HG03095 (cell line): Measurements from ENCODE around the gene MIER2.
"Not testable (repeated sequence)": the region's sequence is repeated elsewhere in the genome, so short reads cannot be mapped to it uniquely, and the experiment has no call there.

ENCODE experiments used
- ATAC-seq: cut with Tn5 transposase; IDR thresholded peaks from one replicate; pipeline ENCODE4 v1.9.1; 2021; ENCODE audit warnings: moderate library complexity; ENCODE audit not compliant: unreplicated experiment

MIER2 gene

DNA sequence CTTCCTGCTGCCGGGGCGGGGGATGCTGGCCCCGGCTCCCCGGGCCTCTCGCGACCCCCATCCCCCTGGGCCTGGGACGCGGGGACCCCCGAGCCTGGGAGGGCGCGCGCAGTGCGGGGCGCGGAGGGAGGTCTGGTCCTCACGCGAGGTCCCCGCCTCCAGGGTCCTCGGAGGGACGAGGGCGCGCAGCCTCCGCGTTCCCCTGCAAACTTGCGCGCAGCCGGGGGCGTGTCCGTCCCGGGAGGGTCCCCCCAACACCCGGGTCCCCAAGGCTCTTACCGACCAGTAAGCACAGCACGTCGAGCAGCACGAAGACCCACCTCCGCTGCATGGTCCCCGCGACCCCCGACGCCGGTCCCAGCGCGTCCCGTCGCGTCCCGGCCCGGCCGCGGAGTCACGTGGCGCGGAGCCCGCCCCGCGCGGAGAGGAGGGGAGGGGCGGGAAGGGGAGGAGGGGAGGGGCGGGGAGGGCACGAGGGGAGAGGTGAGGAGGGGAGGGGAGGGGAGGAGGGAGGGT is 53.5 kb downstream of the MIER2 start, which contains the start of gene PLPP2:
TSS of gene PLPP2 (minus strand) at position 398 of the 516 bp plus-strand sequence. CDS start at position 331, 67 bp downstream.
- no peak for ATAC-seq

DNA sequence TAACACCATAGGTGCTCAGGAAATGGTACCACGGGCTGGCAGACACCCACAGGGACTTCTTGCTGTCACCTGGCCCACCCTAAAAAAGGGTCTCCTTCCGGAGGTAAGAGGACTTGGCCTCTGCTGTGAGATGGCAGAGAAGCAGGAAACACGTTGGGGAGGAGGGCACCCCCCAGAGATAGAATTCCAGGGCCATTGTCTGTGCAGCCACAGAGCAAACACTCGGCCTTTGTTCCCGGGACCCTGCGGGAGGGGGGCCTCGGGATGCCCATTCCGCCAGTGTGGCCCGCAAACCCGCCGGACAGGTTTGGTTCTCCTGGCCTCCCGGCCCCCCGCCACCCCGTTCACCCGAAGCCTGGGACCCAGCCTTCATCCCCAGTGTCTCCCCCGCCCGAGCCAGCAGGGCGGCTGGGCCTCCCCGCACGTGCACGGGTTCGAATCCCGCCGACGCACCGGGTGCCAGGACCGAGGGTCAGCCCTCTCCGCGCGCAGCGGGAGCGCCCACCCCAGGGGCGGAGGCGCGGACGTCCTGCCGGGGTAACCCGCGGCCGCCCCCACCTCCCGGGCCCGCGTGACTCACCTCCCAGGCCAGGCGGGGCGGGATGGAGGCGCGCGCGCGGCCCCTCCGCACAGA is 54.1 kb downstream of the MIER2 start:
- no peak for ATAC-seq

DNA sequence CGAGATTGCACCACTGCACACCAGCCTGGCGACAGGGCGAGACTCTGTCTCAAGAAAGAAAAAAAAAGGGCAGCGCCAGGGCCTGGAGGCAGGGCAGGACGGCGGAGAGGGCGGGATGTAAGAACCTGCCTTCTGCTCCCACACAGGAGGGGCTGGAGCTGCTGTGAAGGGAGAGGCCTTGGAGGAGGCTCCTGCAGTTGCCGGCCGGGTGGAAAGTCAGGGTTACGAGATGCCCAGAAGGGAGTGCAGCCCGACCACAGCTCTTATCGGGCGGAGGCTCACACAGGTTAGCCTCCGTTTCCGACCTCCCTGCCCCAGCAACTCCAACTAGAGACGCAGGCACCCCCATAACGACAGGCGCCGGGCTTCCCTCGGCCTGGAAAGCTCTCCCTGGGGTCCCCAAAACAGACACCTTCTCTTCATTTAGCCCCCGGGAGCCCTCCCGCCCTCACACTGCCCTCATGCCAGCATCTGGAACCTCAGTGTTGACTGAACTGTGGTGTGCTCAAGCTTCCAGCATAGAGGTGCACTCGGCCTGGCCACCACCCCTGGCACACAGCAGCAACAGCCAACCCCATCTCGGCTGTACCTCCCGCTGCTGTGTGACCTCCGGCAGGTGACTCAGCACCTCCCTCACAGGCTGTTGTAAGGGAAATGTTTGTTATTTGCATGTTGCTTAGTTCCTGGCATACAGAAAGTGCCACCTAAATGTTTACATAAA is 54.8 kb downstream of the MIER2 start:
- ATAC-seq = no peak

DNA sequence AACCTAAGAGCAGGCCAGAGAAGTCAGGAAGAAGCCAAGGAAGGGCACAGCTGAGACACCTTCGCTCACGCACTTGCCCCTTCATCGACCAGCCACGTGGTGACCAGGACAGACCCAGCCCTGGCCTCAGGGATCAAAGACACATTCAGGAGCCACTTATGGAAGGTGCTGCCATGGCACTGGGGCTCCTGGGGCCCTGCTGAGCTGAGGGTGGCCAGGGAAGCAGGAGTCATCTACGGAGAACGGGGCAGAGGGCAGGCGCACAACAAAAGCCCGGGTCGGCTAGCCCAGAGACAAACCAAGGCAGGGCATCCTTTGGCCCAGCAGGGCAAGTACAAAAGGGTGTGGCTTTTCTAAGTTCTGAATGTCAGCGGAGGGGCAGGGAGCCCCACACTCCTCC is 55.7 kb downstream of the MIER2 start:
- no peak for ATAC-seq

DNA sequence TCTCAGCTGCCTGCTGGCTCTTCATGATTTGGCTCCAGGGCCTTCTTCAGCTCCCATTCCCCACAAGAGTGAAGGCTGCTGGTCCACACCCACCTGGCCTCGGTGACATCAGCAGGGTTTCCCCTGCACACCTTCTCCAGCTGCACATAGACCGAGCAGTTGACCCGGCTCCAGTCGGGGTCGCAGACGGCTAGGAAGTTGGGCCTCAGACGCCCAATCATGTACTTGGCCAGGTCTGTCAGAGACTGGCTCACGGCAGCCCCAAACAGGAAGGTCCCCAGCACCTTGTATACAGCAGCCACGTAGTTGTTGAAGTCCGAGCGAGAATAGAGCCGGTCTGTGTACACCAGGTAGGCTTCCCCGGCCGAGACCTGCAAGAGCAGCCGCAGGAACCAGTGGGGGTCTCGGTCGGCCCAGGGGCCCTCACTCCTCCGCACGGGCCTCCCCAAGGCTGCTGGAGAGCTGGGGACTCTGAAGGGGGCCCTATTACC is 57.2 kb downstream of the MIER2 start:
- ATAC-seq = no peak

DNA sequence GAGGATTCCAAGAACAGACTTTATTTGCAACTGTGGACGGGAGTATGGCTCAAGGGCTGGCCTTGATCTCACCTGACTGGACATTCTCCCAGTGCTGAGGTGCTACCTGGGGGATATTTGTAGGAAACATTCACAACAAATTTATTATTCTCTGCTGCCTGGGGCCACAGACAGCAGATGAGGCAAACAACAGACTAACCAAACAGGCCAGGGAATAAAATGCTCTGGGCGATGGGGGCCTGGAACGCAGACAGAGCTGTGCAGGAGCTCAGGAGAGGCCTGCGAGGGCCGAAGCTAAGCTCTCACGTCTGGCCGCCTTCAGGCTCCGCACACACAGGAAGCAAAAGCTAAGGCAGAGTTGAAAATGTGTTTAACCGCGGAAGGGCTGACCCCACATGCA is 61.2 kb downstream of the MIER2 start:
- ATAC-seq = no peak

DNA sequence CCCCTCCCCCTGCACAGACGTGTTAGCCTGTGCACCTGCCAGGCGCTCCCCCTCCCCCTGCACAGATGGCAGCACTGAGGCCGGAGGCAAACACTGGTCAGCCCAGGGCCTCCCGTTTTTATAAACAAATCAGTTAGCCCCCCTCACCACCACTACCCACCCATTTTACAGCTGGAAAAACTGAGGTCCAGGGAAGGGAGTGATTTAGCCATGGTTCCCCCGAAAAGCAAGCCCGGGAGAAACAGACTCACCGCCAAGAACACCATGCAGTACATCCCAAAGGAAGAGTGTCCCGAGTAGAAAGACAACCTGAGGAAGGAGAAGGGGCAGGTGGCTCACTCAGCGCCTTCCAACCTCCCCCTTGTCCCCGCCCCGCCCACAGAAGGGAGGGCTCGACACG is 62.1 kb downstream of the MIER2 start:
- ATAC-seq = no peak

DNA sequence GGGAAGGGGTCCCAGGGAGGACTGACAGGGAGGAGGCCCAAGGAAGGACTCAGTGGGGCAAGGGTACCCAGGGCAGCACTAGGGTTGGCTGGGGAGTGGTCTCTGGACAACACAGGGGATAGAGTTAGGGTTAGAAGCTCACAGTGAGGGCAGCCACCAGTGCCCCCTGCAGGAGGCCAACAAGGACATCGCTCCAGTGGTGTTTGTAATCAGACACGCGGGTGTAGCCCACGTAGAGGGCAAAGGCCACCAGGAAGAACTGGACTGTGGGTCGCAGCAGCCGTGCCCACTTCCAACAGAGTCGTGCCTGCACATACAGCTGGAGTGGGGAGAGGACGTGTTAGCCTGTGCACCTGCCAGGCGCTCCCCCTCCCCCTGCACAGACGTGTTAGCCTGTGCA is 62.6 kb downstream of the MIER2 start:
- ATAC-seq = no peak

DNA sequence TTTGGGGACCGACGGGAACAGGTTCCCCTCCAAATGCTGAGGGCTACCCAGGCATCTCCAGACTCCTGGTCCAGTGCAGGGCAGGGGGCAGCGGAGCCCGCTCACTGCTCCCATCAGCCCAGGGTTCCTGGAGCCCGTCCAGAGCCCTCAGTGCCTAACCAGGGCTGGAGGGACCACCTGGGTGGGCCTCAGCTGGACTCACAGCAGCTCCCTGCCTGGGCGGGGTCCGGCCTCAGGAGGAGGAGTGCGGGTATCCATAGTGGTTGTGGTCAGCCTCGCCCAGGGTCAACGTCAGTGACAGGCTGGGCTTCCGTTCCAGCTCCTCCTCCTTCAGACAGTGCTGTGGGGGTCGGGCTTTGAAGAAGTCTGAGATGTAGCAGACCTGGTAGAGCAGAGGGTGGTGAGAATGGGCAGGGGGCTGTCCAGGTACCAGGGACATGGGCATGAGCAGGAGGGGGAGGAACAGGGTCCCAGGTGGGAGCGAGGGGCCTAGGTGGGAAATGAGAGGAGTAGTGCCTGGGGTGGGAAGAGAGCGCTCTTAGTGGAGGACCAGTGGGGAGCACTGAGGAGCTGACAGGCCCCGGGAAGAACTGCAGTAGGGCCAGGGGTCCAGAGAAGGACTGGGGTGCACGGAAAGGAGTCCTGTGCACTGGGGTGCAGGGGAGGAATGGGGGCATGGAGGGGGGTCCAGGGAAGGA is 63.3 kb downstream of the MIER2 start:
- ATAC-seq = no peak

DNA sequence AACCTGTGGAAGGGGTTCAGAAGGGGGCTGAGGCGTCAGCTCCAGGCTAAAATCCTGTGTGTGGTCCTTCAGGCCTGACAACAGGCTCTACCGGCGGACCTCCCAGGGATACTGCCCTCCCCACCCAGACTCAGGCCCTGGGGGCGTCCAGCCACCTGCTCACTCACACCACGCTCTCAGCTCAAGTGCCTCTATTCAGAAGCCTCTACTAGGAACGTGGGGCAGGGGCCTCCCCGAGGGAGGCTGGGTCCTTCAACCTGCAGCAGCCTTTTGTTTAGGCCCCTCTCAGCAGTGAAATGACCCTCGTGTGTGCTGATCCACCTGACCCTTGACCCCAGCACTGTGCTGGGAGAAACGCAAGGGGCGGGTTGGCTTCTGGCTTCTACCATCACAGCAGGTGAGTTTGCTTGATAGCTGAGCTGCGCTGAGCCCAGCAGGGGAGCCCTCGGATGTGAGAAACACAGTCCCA is 64.0 kb downstream of the MIER2 start:
- ATAC-seq = no peak

DNA sequence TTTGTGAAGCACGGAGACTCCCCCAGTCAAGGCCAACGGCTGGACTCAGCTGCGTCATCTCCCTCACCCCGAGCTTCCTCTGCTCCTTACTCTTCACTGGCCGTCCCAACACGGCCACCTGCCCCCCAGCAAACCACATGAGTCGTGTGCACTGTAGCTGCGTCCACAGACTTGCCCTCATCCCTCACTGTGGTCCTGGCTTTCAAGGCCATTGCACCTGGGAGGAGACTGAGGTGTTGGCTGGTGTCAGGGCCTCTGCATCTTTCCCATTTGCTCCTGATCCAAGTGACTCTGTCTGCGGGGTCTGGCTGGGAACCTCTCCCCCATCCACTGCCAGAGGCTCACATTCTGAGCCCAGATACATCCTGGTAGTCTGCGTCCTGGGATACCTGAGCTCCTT is 64.9 kb downstream of the MIER2 start:
- no peak for ATAC-seq

DNA sequence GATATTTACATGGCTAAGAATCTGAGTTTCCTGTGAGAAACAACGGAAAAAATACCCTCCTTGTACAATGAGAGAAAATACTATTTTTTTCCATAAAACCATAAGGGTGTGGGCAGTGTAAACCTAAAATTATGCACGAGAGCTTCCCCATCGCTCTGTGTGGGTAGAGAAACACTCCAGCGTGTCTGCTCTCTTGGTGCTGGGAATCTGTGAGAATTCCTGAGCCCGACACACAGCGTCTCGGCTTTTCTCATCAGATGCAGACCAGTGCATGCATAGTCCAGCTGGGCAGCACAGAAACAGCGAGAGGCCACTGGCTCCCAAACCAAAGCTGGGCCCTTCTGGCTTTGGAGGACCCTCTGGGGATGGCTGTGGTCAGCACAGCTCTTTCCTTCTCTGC is 65.4 kb downstream of the MIER2 start:
- ATAC-seq = no peak

DNA sequence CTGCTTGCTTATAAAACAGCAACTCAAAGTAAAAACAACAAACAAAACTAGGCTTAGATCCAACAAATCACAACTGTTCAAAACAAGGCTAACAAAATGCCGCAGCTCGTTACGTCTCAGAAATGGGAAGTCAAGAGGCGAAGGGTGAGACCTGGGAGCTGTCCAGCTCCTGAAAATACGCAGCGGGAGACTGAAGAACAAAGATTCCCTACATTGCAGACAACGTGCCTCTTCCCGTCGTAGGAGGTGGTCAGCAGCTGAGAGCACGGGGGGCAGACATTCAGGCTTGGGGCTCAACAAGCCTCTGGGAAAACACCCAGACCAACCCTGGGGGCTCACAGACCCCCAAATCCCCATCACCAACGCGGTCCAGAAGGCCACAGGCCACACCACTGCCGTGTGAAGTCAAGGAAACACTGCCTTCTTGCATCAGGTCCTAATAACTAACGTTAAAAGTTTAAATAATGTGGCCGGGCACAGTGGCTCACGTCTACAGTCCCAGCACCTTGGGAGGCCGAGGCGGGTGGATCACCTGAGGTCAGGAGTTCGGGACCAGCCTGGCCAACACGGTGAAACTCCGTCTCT is 66.9 kb downstream of the MIER2 start:
- no peak for ATAC-seq

DNA sequence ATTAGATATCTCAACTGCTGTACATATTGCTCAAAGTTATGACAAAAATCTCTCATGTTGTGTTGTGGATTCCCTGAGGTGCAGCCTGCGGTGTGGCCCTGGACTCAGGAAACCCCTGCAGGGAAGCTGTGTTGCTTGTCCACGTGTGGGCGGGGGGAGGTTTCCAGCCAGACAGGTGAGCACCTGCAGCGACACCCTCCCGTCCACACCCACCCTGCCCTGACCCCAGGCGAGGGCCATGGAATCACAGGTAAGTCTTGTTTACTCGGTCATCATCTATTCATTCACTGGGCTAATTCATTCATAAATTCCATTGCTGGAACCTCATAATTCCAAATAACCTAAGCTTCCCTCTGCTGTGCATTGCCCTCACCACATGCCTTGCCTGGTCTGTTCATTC is 67.5 kb downstream of the MIER2 start:
- no peak for ATAC-seq

DNA sequence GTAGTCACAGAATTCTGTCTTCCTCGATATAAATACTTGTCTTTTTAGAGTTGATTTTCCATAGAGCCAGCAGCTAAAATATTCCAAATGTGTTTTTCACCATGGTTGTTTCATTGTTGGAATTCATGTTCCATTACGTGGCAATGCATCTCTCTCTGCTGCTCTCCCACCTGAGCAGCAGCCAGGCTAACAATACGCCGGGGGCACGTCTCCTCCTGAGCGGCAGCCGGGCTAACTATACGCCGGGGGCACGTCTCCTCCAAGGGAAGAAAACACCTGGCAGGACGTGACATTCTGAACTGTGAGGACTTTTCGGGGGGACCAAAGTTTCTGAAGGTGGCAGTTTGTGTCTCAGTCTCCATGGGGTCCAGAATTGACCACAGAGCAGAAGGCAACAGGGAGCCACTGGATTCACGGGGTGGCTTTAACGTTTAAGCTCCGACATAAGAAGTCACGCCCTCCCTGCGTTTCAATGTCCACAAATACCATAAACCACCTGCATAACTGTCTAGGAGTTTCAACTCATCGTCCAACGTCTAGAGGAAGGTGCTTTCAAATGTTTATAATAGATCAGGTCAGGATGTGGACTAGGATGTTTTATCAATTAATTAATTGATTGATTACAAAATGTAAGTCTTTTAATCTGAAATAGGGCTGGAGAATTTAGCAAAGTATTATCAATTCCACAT is 68.5 kb downstream of the MIER2 start:
- ATAC-seq = no peak

DNA sequence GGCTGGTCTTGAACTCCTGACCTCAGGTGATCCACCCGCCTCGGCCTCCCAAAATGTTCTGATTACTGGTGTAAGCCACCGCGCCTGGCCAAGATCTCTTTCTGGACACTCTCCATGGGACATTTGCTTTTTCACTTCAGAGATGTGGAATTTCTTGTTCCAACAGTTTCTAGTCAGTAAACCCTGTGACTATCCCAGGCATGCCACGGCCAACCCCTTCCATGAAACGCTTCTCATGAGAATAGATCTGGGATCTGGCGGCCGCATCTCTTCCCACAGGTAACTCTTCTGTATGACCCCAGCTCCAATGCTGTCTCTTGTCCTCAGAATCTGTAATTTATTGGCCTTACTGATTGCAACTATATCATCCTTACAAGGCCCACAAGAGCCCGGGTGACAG is 69.6 kb downstream of the MIER2 start:
- no peak for ATAC-seq

DNA sequence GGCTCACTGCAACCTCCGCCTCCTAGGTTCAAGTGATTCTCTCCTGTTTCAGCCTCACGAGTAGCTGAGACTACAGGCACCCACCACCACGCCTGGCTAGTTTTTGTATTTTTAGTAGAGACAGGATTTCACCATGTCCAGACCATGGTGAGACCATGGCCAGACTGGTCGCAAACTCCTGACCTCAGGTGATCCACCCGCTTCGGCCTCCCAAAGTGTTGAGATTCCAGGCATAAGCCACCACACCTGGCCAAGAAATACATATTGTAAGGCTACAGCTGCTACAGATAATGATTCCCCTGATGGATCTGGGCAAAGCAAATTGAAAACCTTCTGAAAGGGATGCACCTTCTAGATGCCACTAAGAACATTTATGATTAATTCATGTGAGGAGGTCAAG is 71.2 kb downstream of the MIER2 start:
- no peak for ATAC-seq

DNA sequence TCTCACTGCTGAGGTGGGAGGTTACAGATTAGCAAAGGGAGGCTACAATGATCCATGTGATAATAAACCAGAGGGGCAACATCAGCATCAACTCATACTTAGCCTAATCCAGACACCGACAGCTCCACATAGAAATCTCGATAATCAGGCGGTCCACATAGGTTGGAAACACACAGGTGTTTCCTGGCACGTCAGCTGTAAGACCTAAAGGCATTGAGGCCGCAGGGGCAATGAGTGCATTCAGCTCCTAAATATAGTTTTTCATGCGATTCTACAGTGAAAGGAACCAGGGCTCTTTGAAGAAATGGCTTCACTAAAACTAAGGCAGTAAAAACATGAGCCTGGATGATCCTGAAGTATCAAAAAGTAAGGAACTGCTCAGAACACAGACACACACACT is 72.7 kb downstream of the MIER2 start:
- no peak for ATAC-seq

DNA sequence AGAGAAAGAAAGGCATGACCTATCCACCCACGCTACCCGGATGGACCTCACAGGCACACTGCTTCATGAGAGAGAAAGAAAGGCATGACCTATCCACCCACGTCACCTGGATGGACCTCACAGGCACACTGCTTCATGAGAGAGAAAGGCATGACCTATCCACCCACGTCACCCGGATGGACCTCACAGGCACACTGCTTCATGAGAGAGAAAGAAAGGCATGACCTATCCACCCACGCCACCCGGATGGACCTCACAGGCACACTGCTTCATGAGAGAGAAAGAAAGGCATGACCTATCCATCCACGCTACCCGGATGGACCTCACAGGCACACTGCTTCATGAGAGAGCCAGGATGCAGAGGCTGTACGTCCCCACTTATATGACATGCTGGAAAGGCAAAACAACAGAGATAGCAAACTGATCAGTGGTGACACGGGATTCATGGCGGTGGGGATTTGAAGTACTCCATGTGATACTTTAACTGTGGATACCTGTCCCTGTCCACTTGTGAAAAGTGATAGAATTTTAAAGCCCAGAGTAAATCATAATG is 73.8 kb downstream of the MIER2 start:
- not testable (repeated sequence) for ATAC-seq

DNA sequence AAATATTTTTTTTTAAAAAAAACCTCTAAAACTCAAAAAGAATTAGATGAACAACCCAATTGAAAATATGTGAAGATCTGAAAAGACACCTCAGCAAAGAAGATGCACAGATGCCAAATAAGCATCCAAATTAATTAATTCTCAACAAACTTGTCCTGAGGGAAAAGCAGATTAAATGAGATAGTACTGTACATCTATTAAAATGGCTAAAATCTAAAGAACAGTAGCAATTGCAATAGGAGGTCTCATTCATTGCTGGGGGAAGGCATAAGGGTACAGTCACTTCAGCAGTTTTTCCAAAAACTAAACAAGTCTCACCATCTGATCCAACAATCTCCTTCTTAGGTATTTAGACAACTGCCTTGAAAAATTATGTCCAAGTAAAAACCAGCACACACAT is 75.4 kb downstream of the MIER2 start:
- ATAC-seq = no peak
